Gastroesophageal sphincter (tissue), 4 donors: Measurements from ENCODE around the gene MBNL1. TPM values are rescaled to one million over a fixed set of nuclear protein-coding genes. Genes with fewer than 3 reads are reported as not detected.

ENCODE experiments used
- ATAC-seq: fragments of 150-250 bp; one replicate; pipeline ENCODE4 v1.9.1; 2016; ENCODE audit warnings: mild to moderate bottlenecking, moderate library complexity
- H3K27ac ChIP-seq, 4 donors: fragments of 200-600 bp; sonication (generic) in 3 of 4; 1 replicate in 3 of 4; 2 replicates in 1 of 4; pipeline ENCODE4 v1.5.1; 2016 to 2019
- H3K27me3 ChIP-seq: fragments of 200-600 bp; sonication (generic); one replicate; pipeline ENCODE4 v1.5.1; 2019
- H3K36me3 ChIP-seq, 2 donors: fragments of 200-600 bp; sonication (generic); one replicate each; pipeline ENCODE4 v1.5.1; 2019; ENCODE audit warnings: control low read depth in 1 of 2
- H3K4me1 ChIP-seq, 3 donors: fragments of 200-600 bp; sonication (generic); 1 replicate in 2 of 3; 2 replicates in 1 of 3; pipeline ENCODE4 v1.5.1; 2016 to 2019; ENCODE audit warnings: control low read depth in 2 of 3
- H3K4me3 ChIP-seq, 2 donors: fragments of 200-600 bp; sonication (generic); one replicate each; pipeline ENCODE4 v1.5.1; 2019; ENCODE audit warnings: mild to moderate bottlenecking in 1 of 2, moderate library complexity in 1 of 2
- H3K9me3 ChIP-seq, 3 donors: fragments of 200-600 bp; sonication (generic); one replicate each; pipeline ENCODE4 v1.5.1; 2017 to 2019; ENCODE audit warnings: control low read depth in 2 of 3
- EP300 ChIP-seq: sonication (generic); formaldehyde crosslinking; IDR thresholded peaks from one replicate; pipeline ENCODE4 v1.6.1; 2017; ENCODE audit warnings: antibody characterized with exemption, mild to moderate bottlenecking
- POLR2A ChIP-seq, 2 donors: fragments of 450-650 bp; IDR thresholded peaks; one replicate each; pipeline ENCODE4 v1.6.1; 2017; ENCODE audit warnings: antibody characterized with exemption in 2 of 2, mild to moderate bottlenecking in 2 of 2, moderate library complexity in 1 of 2
- POLR2AphosphoS5 ChIP-seq: sonication (generic); formaldehyde crosslinking; IDR thresholded peaks from one replicate; pipeline ENCODE4 v1.6.1; 2017; ENCODE audit warnings: antibody characterized with exemption
- WGBS, 2 donors: methylation state at CpG; one replicate each; pipeline ENCODE4 v1.1.5; 2018; ENCODE audit warnings: low coverage in 1 of 2; 5-methylcytosine and 5-hydroxymethylcytosine counted together
- total RNA-seq, 4 donors: library from RNA; depleted of rRNA; stranded (reverse); fragments of >200 nt; gene quantifications; one replicate each; pipeline ENCODE4 v1.1.0, GENCODE V29; 2016
- TF ChIP-seq, protein P1 (sequence below), 4 experiments: fragments of 200-600 bp in 2 of 4; fragments of 450-650 bp in 2 of 4; sonication (generic) in 1 of 4; IDR thresholded peaks; one replicate each; pipeline ENCODE4 v1.5.1; 2017 to 2019; ENCODE audit warnings: antibody characterized with exemption in 4 of 4, mild to moderate bottlenecking in 2 of 4, moderate library complexity in 2 of 4

The MBNL1 gene
- total RNA-seq, 4 donors from 2014 or later = 623 to 745 (median 684) TPM

DNA sequence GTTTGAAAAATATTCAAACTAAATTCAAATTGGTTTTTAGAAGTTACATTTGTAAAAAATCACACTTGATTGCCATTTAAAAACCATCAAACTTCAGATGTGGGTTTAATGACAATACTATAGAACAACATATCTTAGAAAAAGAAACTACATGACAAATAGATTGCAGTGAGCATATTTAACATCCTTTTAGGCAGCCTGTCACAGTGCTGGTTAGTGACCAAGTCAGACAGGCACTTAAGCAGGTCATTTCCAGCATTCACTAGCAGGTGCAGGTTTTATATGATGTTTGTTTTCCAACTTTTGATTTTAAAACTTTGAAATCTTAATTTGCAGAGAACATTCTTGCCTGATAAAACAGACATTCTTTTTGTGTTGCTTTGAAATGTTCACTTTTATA is 115.7 kb downstream of the MBNL1 start:
- Histone ChIP-seq H3K4me1 (peaks cover 39 to 97% (median 59%) of the 10 kb centered on the region in 3 donors), H3K9me3 (no peaks in the 10 kb centered on the region), H3K27ac (peak overlapping the region; percentile 76 to 82 (median 80)), H3K4me3 (no peak overlapping the region), H3K36me3 (no peaks in the 10 kb centered on the region), H3K27me3 (no peaks in the 10 kb centered on the region)
- TF ChIP-seq, protein P1, sequence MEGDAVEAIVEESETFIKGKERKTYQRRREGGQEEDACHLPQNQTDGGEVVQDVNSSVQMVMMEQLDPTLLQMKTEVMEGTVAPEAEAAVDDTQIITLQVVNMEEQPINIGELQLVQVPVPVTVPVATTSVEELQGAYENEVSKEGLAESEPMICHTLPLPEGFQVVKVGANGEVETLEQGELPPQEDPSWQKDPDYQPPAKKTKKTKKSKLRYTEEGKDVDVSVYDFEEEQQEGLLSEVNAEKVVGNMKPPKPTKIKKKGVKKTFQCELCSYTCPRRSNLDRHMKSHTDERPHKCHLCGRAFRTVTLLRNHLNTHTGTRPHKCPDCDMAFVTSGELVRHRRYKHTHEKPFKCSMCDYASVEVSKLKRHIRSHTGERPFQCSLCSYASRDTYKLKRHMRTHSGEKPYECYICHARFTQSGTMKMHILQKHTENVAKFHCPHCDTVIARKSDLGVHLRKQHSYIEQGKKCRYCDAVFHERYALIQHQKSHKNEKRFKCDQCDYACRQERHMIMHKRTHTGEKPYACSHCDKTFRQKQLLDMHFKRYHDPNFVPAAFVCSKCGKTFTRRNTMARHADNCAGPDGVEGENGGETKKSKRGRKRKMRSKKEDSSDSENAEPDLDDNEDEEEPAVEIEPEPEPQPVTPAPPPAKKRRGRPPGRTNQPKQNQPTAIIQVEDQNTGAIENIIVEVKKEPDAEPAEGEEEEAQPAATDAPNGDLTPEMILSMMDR (IDR thresholded peaks at IDR 0.05) = no peak
- TF ChIP-seq POLR2A (IDR thresholded peaks at IDR 0.05) (no peak), EP300 (no peak), POLR2AphosphoS5 (no peak)
- no peak for ATAC-seq

DNA sequence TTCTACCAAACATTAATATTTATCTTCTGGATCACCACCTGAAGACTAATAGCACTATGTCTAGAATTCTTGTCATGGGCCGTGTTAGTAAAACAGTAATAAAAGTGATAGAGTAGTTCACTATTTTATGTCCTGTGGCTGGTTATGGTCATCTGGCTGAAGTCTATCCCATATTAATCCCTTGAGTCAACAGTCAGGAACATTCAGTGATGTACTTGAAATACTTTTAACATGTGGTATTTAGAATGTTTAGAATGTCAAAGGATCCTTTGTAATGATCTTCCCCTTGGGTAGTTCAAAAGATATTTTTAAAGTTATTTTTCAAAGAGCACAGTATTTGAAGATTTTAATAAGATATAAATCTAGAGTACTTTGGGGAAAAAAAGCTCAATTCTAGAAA is 117.0 kb downstream of the MBNL1 start:
- H3K27me3 ChIP-seq = no peaks in the 10 kb centered on the region
- H3K4me1 ChIP-seq = peaks cover 31 to 97% (median 53%) of the 10 kb centered on the region in 3 donors
- H3K36me3 ChIP-seq = no peaks in the 10 kb centered on the region
- peak; percentile 50 for ATAC-seq
- peak overlapping the region; percentile 76 to 82 (median 80) for H3K27ac ChIP-seq
- WGBS, 2 donors = 21 to 25% methylated on average over 1 of the region's 1 CpG
- H3K9me3 ChIP-seq = no peaks in the 10 kb centered on the region
- H3K4me3 ChIP-seq = no peak overlapping the region
- peak; percentile 22 for TF ChIP-seq POLR2AphosphoS5
- TF ChIP-seq, protein P1 (IDR thresholded peaks at IDR 0.05) = no peak
- TF ChIP-seq POLR2A (IDR thresholded peaks at IDR 0.05) = no peak
- no peak for TF ChIP-seq EP300

DNA sequence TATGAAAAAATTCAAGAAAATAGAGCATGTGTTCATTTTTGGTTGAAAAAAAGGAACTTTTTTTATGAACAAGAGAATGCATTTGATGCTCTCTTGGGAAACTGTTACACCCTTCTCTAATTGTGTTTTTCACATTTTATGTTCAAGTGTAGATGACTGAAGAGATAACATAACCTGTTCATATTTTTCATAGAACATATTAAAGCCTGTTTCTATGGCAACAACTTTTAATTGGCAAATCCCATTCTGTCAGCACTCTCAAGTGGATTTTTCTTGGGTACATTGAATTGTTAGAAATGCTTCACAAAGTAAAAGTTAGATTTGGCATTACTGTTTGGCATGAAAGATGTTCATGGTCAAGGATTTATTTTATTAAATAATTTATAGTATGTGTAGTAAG is 117.5 kb downstream of the MBNL1 start:
- TF ChIP-seq POLR2AphosphoS5 (no peak), POLR2A (IDR thresholded peaks at IDR 0.05) (no peak), EP300 (no peak)
- TF ChIP-seq, protein P1 (IDR thresholded peaks at IDR 0.05) = no peak
- Histone ChIP-seq H3K4me3 (no peak overlapping the region), H3K36me3 (no peaks in the 10 kb centered on the region), H3K27ac (peak overlapping the region; percentile 76 to 82 (median 80)), H3K27me3 (no peaks in the 10 kb centered on the region), H3K4me1 (peaks cover 27 to 97% (median 55%) of the 10 kb centered on the region in 3 donors), H3K9me3 (no peaks in the 10 kb centered on the region)
- no peak for ATAC-seq

DNA sequence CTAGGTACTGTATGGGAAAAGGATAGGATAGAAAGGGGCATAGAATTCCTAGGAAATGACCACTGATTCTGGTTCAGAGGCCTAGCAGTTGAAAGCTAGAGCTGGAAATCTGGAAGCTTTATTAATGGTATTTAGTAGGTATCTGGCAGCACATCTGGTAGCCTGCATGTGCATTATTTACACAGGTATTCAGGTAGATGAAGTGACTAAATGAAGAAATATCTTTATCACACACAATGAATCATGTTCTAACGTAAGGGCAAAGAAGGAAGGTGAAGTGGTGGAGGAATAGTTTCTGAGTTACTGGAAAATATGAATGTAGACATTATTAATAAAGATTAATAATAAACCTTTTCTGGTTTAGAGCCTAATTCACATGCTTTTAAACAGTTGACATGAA is 119.9 kb downstream of the MBNL1 start:
- peaks cover 44 to 100% (median 61%) of the 10 kb centered on the region in 3 donors for H3K4me1 ChIP-seq
- no peak overlapping the region for H3K4me3 ChIP-seq
- no peak for TF ChIP-seq POLR2A (IDR thresholded peaks at IDR 0.05)
- TF ChIP-seq POLR2AphosphoS5 = no peak
- TF ChIP-seq EP300 = no peak
- TF ChIP-seq, protein P1 (IDR thresholded peaks at IDR 0.05) = no peak
- no peaks in the 10 kb centered on the region for H3K9me3 ChIP-seq
- WGBS, 2 donors = 0 to 53% methylated on average over 1 of the region's 1 CpG
- H3K27ac ChIP-seq = peak overlapping the region; percentile 52 to 82 (median 78)
- no peak for ATAC-seq
- H3K27me3 ChIP-seq = no peaks in the 10 kb centered on the region
- no peaks in the 10 kb centered on the region for H3K36me3 ChIP-seq

DNA sequence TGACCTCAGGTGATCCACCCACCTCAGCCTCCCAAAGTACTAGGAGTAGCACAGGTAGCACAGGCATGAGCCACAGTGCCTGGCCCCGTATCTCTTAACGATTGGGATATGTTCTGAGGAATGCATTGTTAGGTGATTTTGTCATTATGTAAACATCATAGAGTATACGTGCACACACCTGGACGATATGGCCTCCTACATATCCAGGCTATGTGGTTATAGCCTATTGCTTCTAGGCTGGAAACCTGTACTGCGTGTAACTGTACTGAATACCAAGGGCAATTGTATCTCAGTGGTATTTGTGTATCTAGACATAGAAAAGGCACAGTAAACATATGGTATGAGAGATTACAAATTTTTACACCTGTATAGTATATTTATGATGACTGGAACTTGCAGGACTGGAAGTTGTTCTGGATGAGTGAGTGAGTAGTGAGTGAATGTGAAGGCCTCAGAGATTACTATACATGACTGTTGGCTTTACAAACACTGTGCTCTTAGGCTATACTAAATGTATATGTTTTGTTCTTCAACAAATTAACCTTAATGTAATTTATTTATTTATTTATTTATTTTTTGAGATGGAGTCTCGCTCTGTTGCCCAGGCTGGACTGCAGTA is 120.7 kb downstream of the MBNL1 start:
- no peaks in the 10 kb centered on the region for H3K27me3 ChIP-seq
- peaks cover 48 to 99% (median 54%) of the 10 kb centered on the region in 3 donors for H3K4me1 ChIP-seq
- 71 to 86% methylated on average over 3 to 4 of the region's 6 CpGs for WGBS, 2 donors
- H3K27ac ChIP-seq = peak overlapping the region; percentile 32 to 80 (median 64)
- no peaks in the 10 kb centered on the region for H3K9me3 ChIP-seq
- no peak overlapping the region for H3K4me3 ChIP-seq
- TF ChIP-seq, protein P1 (IDR thresholded peaks at IDR 0.05) = no peak
- no peak for TF ChIP-seq POLR2AphosphoS5
- TF ChIP-seq EP300 = no peak
- no peak for TF ChIP-seq POLR2A (IDR thresholded peaks at IDR 0.05)
- no peaks in the 10 kb centered on the region for H3K36me3 ChIP-seq
- ATAC-seq = no peak
